GM23248 (cell line): ENCODE results near the gene BCL2L12.

Source experiments
- EZH2 ChIP-seq: fragments of 200-600 bp; sonication (generic); IDR thresholded peaks from 2 replicates; pipeline ENCODE4 v1.6.1; 2018; ENCODE audit warnings: antibody characterized with exemption, mild to moderate bottlenecking; ENCODE audit not compliant: insufficient read depth, poor library complexity, severe bottlenecking
- EZH2phosphoT487 ChIP-seq: fragments of 200-600 bp; sonication (generic); IDR thresholded peaks from 2 replicates; pipeline ENCODE4 v1.6.1; 2018; ENCODE audit warnings: antibody characterized with exemption, moderate library complexity, mild to moderate bottlenecking, low read depth; ENCODE audit not compliant: insufficient read depth

DNA sequence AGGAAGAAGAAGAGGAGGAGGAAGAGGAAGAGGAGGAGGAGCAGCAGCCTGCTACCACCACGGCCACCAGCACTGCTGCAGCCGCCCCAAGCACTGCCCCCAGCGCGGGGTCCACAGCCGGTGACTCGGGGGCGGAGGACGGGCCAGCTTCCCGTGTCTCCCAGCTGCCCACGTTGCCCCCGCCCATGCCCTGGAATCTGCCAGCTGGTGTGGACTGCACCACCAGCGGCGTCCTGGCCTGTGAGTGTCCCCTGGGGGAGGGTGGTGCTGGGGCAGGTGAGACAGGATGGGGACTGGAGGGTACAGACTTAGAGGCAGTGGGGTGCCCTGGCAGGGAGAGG is 12.3 kb upstream of the BCL2L12 start:
- TF ChIP-seq EZH2 (no peak), EZH2phosphoT487 (no peak)
